Panc1 (cell line): ENCODE measurements around the gene SLC25A39. TPM values are rescaled to one million over a fixed set of nuclear protein-coding genes. Genes with fewer than 3 reads are reported as not detected.

ENCODE experiments used
- ATAC-seq: fragments of 200-7000 bp; cut with Tn5 transposase; 2 replicates; pipeline ENCODE4 v1.9.1; 2020; ENCODE audit warnings: mild to moderate bottlenecking, moderate library complexity
- Bru-seq: library from RNA; stranded (reverse); fragments of 400-500 nt; gene quantifications from one replicate; lab custom pipeline; 2021; lab: Mats Ljungman, UMichigan
- BruChase-seq, 2 experiments: library from RNA; stranded (reverse); fragments of 400-500 nt; gene quantifications; one replicate each; lab custom pipeline; 2021; lab: Mats Ljungman, UMichigan
- BruUV-seq: library from RNA; stranded (reverse); fragments of 400-500 nt; replicated peaks from 2 replicates; lab custom pipeline; 2021; lab: Mats Ljungman, UMichigan
- CTCF ChIA-PET: fragments of 300-600 bp; sonication (Branson Sonifier 250); formaldehyde crosslinking; loops from one replicate; lab custom pipeline; 2022; ENCODE audit warnings: antibody characterized with exemption; lab: Charles Lee
- POLR2A ChIA-PET: fragments of 300-600 bp; sonication (Branson Sonifier 250); formaldehyde crosslinking; loops from one replicate; lab custom pipeline; 2022; ENCODE audit warnings: antibody characterized with exemption; lab: Charles Lee
- DNase-seq: peaks from one replicate; pipeline ENCODE4 v3.0.0-alpha.2; 2010; ENCODE audit warnings: low read depth, low spot score
- H3K27ac ChIP-seq: 2 replicates; pipeline ENCODE4 v1.5.1; 2011; ENCODE audit warnings: mild to moderate bottlenecking, low read length, inconsistent platforms
- H3K27me3 ChIP-seq: fragments of 200-500 bp; sonication (Bioruptor generic); 2 replicates; pipeline ENCODE4 v1.6.0; 2014; ENCODE audit warnings: low read length, inconsistent platforms; ENCODE audit not compliant: control insufficient read depth, insufficient read depth
- H3K36me3 ChIP-seq: fragments of 200-500 bp; sonication (Bioruptor generic); 2 replicates; pipeline ENCODE4 v1.5.1; 2014; ENCODE audit warnings: inconsistent platforms, mild to moderate bottlenecking, low read length, moderate library complexity; ENCODE audit not compliant: control insufficient read depth, insufficient read depth
- H3K4me1 ChIP-seq: 2 replicates; pipeline ENCODE4 v1.5.1; 2011; ENCODE audit warnings: inconsistent platforms, mild to moderate bottlenecking, low read length, moderate library complexity; ENCODE audit not compliant: control insufficient read depth, insufficient read depth
- H3K4me3 ChIP-seq, 2 experiments: 2 replicates each; pipeline ENCODE4 v1.5.1; 2011 to 2012; ENCODE audit warnings: low read depth in 2 of 2, low read length in 2 of 2, mild to moderate bottlenecking in 2 of 2, inconsistent platforms in 1 of 2, moderate library complexity in 1 of 2
- H3K9me3 ChIP-seq: fragments of 200-500 bp; sonication (Bioruptor generic); 2 replicates; pipeline ENCODE4 v1.5.1; 2014; ENCODE audit warnings: low read depth, mild to moderate bottlenecking, inconsistent platforms, low read length, moderate library complexity; ENCODE audit not compliant: control insufficient read depth, insufficient read depth
- CTCF ChIP-seq: fragments of 450-650 bp; IDR thresholded peaks from 2 replicates; pipeline ENCODE4 v1.5.1; 2017; ENCODE audit warnings: mild to moderate bottlenecking
- POLR2AphosphoS5 ChIP-seq: IDR thresholded peaks from 2 replicates; pipeline ENCODE4 v1.6.1; 2012; ENCODE audit warnings: mild to moderate bottlenecking, low read depth, low read length, moderate library complexity
- REST ChIP-seq, 2 experiments: IDR thresholded peaks; 2 replicates each; pipeline ENCODE4 v1.6.1; 2011 to 2012; ENCODE audit warnings: low read depth in 2 of 2, control low read depth in 1 of 2, low read length in 1 of 2, mild to moderate bottlenecking in 1 of 2, moderate library complexity in 1 of 2; ENCODE audit not compliant: insufficient read depth in 1 of 2
- SIN3A ChIP-seq: IDR thresholded peaks from 2 replicates; pipeline ENCODE4 v1.6.1; 2012; ENCODE audit warnings: low read depth, mild to moderate bottlenecking, low read length, moderate library complexity, borderline replicate concordance; ENCODE audit not compliant: insufficient read depth
- TCF7L2 ChIP-seq: IDR thresholded peaks from 2 replicates; pipeline ENCODE4 v1.6.1; 2011; ENCODE audit warnings: mild to moderate bottlenecking, low read depth, low read length, inconsistent platforms
- in situ Hi-C: cut with HindIII; loops from 2 replicates; pipeline ENCODE4 v1.10.0; 2016; ENCODE audit warnings: low sequenced_read_pairs, low pct_unique_long_range_greater_than_20kb
- intact Hi-C: fragments of 100-400 bp; cut with micrococcal nuclease; formaldehyde crosslinking; loops from one replicate; pipeline ENCODE4 v1.10.0; 2022; ENCODE audit not compliant: unreplicated experiment
- long read RNA-seq: library from polyadenylated mRNA; unstranded; transcript quantifications from one replicate; pipeline ENCODE4 v2.0.0, GENCODE V29; 2021; ENCODE audit not compliant: unreplicated experiment
- polyA plus RNA-seq: library from polyadenylated mRNA; unstranded; fragments of >200 nt; gene quantifications from one replicate; pipeline ENCODE4 v1.2.1, GENCODE V29; 2012; ENCODE audit warnings: missing spikeins; ENCODE audit not compliant: insufficient read length
- total RNA-seq: library from RNA; stranded (reverse); gene quantifications from one replicate; pipeline ENCODE4 v1.2.1, GENCODE V29; 2021; ENCODE audit not compliant: unreplicated experiment

SLC25A39 gene
- total RNA-seq (138 TPM), Bru-seq, nascent RNA (percentile 71 among the genes with signal in this experiment), BruChase-seq, experiment 1, labeled RNA remaining after a 2-hour chase (percentile 87 among the genes with signal in this experiment), BruChase-seq, experiment 2, labeled RNA remaining after a 6-hour chase (percentile 88 among the genes with signal in this experiment)
- 178 TPM for polyA plus RNA-seq
- long read RNA-seq, transcript SLC25A39-201 (12 exons, 1,607 nt) = major isoform, 128 of 246 reads
- long read RNA-seq, transcript SLC25A39-202 (12 exons, 1,565 nt) = minor isoform, 13 of 246 reads
- long read RNA-seq, transcript SLC25A39-212 (12 exons, 1,542 nt) = minor isoform, 7 of 246 reads
- long read RNA-seq, partial matches to known transcripts = 45 of 246 reads
- long read RNA-seq, other reads (novel, unspliced or antisense) = 46 of 246 reads

- H3K4me1 ChIP-seq = no peaks in the 10 kb centered on the region; the same call in none of the 2 replicates
- peak within 1 kb of the TSS; percentile 67 to 75 for H3K4me3 ChIP-seq
- H3K9me3 ChIP-seq = no peaks in the 10 kb centered on the region
- H3K36me3 ChIP-seq = peaks cover 6% of the 10 kb centered on the region; the same call in 1 of the 2 replicates
- H3K27ac ChIP-seq = peak within 1 kb of the TSS; percentile 84
- DNase-seq (no peak), ATAC-seq (peak; percentile 87)
- intact Hi-C loops (loop anchor here (5.0 kb wide), 1 partner anchor 102 kb away; no protein-coding TSS in a partner anchor), in situ Hi-C loops (no loop called here)
- ChIA-PET POLR2A (interaction anchor here (0.5 kb wide), 1 partner anchor 11 kb away, joined by 6 read pairs; no protein-coding TSS in a partner anchor), CTCF (no interaction called here)
- TF ChIP-seq SIN3A (no peak), REST (IDR thresholded peaks at IDR 0.05; ENCODE audit: insufficient read depth in 1 of 2, low read depth in 2 of 2, low read length in 1 of 2) (0 out of 4 replicates have a peak, but pooled peaks of 1 of the 2 experiments have one; percentile 28), CTCF (no peak), POLR2AphosphoS5 (0 out of 2 replicates have a peak, but pooled peaks have one; percentile 18), TCF7L2 (no peak)
- no peaks in the 10 kb centered on the region for H3K27me3 ChIP-seq
- BruUV-seq = no TSS peak
Measured at GRCh38 chr17:44324571-44325275, at the start of gene SLC25A39. Gene SLC25A39, minus strand, starts transcription at chr17:44324823. Its CDS starts 1,261 bp downstream, at chr17:44323562.

- CTCF ChIA-PET = no interaction called here
- H3K27me3 ChIP-seq = no peaks in the 10 kb centered on the region
Measured at GRCh38 chr17:44372036-44372435, 47.4 kb upstream of the SLC25A39 start.

More at GRCh38 chr17:44372036-44372435, 47.4 kb upstream of the SLC25A39 start:
- no peak overlapping the region for H3K4me3 ChIP-seq
- DNase-seq = no peak
- intact Hi-C loops = no loop called here
- TF ChIP-seq SIN3A (no peak), POLR2AphosphoS5 (no peak), REST (IDR thresholded peaks at IDR 0.05; ENCODE audit: insufficient read depth in 1 of 2, low read depth in 2 of 2, low read length in 1 of 2) (no peak), TCF7L2 (no peak), CTCF (no peak)
- no peaks in the 10 kb centered on the region for H3K36me3 ChIP-seq
- no peak for ATAC-seq
- H3K9me3 ChIP-seq = no peaks in the 10 kb centered on the region
- POLR2A ChIA-PET = no interaction called here
- no TSS peak for BruUV-seq
- no peak overlapping the region for H3K27ac ChIP-seq
- no peaks in the 10 kb centered on the region for H3K4me1 ChIP-seq
- in situ Hi-C loops = no loop called here
